ENCODE results near the gene LHFPL3. TPM values are rescaled to one million over a fixed set of nuclear protein-coding genes. Genes with fewer than 3 reads are reported as not detected.

The LHFPL3 gene
- total and polyA plus RNA-seq, 2 of the 13 experiments (the other 11 are each of a cell fraction or from before 2014, with no cell fraction given), result not detected

- Histone ChIP-seq H2AFZ (ENCODE audit: low read length) (no peak overlapping the region), H3K79me2 (ENCODE audit: insufficient read depth, low read length) (no peaks in the 10 kb centered on the region), H3K4me2 (ENCODE audit: low read depth, low read length) (no peak overlapping the region), H3K4me1 (ENCODE audit: insufficient read depth, low read length) (no peaks in the 10 kb centered on the region), H4K20me1 (ENCODE audit: insufficient read depth, low read length) (no peaks in the 10 kb centered on the region), H3K4me3 (replicated peaks in 1 of 3; ENCODE audit: insufficient read depth in 1 of 3, low read depth in 2 of 3, low read length in 3 of 3) (no peak overlapping the region), H3K36me3 (replicated peaks in 1 of 2; ENCODE audit: control insufficient read depth in 1 of 2, insufficient read depth in 2 of 2, low read length in 2 of 2) (no peaks in the 10 kb centered on the region), H3K9me3 (ENCODE audit: low read length) (no peaks in the 10 kb centered on the region), H3K27ac (ENCODE audit: extremely low read length, insufficient read depth, low read length) (no peak overlapping the region), H3K9ac (ENCODE audit: insufficient read depth, low read depth, low read length) (no peak overlapping the region), H3K27me3 (ENCODE audit: control insufficient read depth in 1 of 2, insufficient read depth in 2 of 2, low read length in 2 of 2) (no peaks in the 10 kb centered on the region)
- ChIA-PET CTCF (ENCODE audit: low intra/inter-chr PET ratio, low total read pairs) (no interaction called here), POLR2A (no interaction called here)
- in situ Hi-C loops (cut with HindIII; ENCODE audit: extremely low pct_ligation_motif_present, low pct_unique_long_range_greater_than_20kb) (no loop called here), intact Hi-C loops (cut with micrococcal nuclease; ENCODE audit: unreplicated experiment) (no loop called here)
- no TSS peak for BruUV-seq (replicated peaks)
- no peak for TF ChIP-seq ZNF674 (CRISPR knock-in tag; IDR thresholded peaks at IDR 0.05; ENCODE audit: low read depth)
- no peak for TF ChIP-seq FUBP1 (CRISPR knock-in tag; IDR thresholded peaks at IDR 0.05; ENCODE audit: borderline replicate concordance)
- TF ChIP-seq ARID5B (CRISPR knock-in tag; IDR thresholded peaks at IDR 0.05), result no peak
- TF ChIP-seq KDM6A (CRISPR knock-in tag; IDR thresholded peaks at IDR 0.05; ENCODE audit: low read depth), result no peak
- no peak for TF ChIP-seq ZNF766 (CRISPR knock-in tag; IDR thresholded peaks at IDR 0.05; ENCODE audit: borderline replicate concordance)
- TF ChIP-seq ZNF430 (CRISPR knock-in tag; IDR thresholded peaks at IDR 0.05), result no peak
- no peak for TF ChIP-seq NR1H2 (CRISPR knock-in tag; IDR thresholded peaks at IDR 0.05; ENCODE audit: borderline replicate concordance, low read depth)
- TF ChIP-seq AGO1 (IDR thresholded peaks at IDR 0.05; ENCODE audit: low read depth, low read length, poor library complexity, severe bottlenecking), result no peak
- TF ChIP-seq RARA (CRISPR knock-in tag; IDR thresholded peaks at IDR 0.05), result no peak
- TF ChIP-seq GTF3A (CRISPR knock-in tag; conservative IDR thresholded peaks at IDR 0.05), result no peak
- 6% methylated on average over 4 of the region's 6 CpGs for WGBS (ENCODE audit: low lambda C conversion rate)
- FAIRE-seq (no peak), ATAC-seq (no peak), DNase-seq (ENCODE audit: low spot score) (no peak)
These were observed 207.4 kb downstream of the LHFPL3 start for GRCh38 chr7:104535841-104536240.
